Liver (tissue), 3 donors: ENCODE results near the gene LSAMP.

Experiments
- ATF3 ChIP-seq: IDR thresholded peaks from 2 replicates; pipeline ENCODE4 v1.6.1; 2016; ENCODE audit warnings: antibody characterized with exemption
- CTCF ChIP-seq: fragments of 150-350 bp; IDR thresholded peaks from 2 replicates; pipeline ENCODE4 v1.5.1; 2017; ENCODE audit warnings: improper control_type of control experiment, low read depth, low read length; ENCODE audit not compliant: missing input control
- EGR1 ChIP-seq, 2 donors: IDR thresholded peaks; 2 replicates each; pipeline ENCODE4 v1.6.1; 2016 to 2018; ENCODE audit warnings: antibody characterized with exemption in 2 of 2, low read depth in 2 of 2
- GABPA ChIP-seq, 2 donors: IDR thresholded peaks in 1 of 2; conservative IDR thresholded peaks in 1 of 2; 2 replicates each; pipeline ENCODE4 v1.6.1; 2016; ENCODE audit warnings: antibody characterized with exemption in 2 of 2, mild to moderate bottlenecking in 1 of 2, moderate library complexity in 1 of 2
- MAX ChIP-seq: IDR thresholded peaks from 2 replicates; pipeline ENCODE4 v1.6.1; 2016; ENCODE audit warnings: antibody characterized with exemption
- RAD21 ChIP-seq, 2 donors: IDR thresholded peaks; 2 replicates each; pipeline ENCODE4 v1.6.1; 2016; ENCODE audit warnings: antibody characterized with exemption in 2 of 2, mild to moderate bottlenecking in 2 of 2
- REST ChIP-seq: IDR thresholded peaks from 2 replicates; pipeline ENCODE4 v1.6.1; 2016; ENCODE audit warnings: antibody characterized with exemption, mild to moderate bottlenecking
- YY1 ChIP-seq: IDR thresholded peaks from 2 replicates; pipeline ENCODE4 v1.6.1; 2016; ENCODE audit warnings: antibody characterized with exemption, mild to moderate bottlenecking
- ZBTB33 ChIP-seq: IDR thresholded peaks from 2 replicates; pipeline ENCODE4 v1.6.1; 2016; ENCODE audit warnings: antibody characterized with exemption
- donor health status: healthy.
- donor health status: healthy.

- TF ChIP-seq CTCF, result no peak
- TF ChIP-seq RAD21 (IDR thresholded peaks at IDR 0.05), result no peak
- no peak for TF ChIP-seq ZBTB33
- TF ChIP-seq MAX, result no peak
- no peak for TF ChIP-seq REST
- no peak for TF ChIP-seq GABPA (IDR thresholded peaks at IDR 0.05 in 1 of 2, conservative IDR thresholded peaks at IDR 0.05 in 1 of 2)
- no peak for TF ChIP-seq YY1
- no peak for TF ChIP-seq EGR1 (IDR thresholded peaks at IDR 0.05; ENCODE audit: low read depth in 2 of 2)
- no peak for TF ChIP-seq ATF3
These were observed 108.1 kb downstream of the LSAMP start for GRCh38 chr3:116337229-116337628.
